GM19328 (cell line): ENCODE measurements around the gene KIF20B.

Source experiments
- ATAC-seq: cut with Tn5 transposase; IDR thresholded peaks from one replicate; pipeline ENCODE4 v1.9.1; 2021; ENCODE audit warnings: mild to moderate bottlenecking, moderate library complexity; ENCODE audit not compliant: unreplicated experiment

Gene KIF20B

DNA sequence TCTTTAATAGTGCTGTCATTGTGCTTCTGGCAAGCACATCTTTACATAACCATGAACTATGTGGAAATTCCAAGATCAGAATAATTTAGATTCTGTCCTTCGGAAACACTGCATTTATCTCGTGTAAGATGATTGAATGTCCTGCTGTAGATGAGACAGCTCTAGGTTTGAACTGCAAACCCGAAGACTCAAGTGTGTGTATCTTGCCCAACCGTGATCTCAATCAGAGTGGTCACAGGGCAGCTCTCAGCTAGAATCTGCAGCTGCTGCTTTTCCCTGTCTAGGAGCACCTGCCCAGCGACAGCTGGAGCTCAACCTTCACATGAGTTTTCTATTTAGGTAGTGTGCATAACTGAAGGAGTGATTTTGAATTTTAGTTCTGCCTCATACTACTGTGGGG is 17.5 kb upstream of the KIF20B start:
- ATAC-seq = no peak

DNA sequence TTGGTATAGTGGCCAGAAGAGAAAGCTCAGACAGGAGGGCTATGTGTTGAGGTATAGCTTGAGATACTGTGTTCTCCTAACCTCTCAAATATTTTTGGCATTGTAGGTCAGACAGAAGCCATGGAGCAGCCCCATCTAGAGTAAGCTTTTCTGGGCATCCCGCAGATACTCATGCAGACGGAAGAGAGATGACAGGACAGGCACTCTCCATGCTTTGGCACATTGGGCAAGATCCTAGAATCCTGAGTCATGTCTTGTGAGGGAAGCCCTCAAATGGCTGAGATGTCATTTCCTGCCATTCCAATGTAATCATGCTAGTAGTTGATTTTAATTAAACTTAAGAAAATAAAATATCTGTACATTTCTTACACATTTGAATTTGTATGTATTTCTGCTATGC is 16.8 kb upstream of the KIF20B start:
- no peak for ATAC-seq

DNA sequence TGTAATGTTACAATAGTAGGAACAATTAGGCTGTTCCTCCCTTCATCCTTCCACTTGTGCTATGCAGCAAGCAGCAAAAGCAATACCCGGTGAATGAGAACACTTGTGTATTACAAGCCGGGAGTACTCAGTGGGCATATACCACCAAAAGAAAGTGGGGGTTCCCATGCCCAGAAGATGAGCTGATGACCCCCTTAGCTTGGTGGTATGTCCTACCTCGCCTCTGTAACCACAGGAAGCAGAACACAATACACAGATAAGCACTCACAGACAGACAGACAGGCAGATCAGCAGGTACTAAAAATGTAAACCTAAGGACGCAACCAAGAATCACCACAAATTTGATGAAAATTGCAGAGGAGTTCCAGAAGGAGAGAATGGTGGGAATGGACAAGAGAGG is 15.5 kb upstream of the KIF20B start:
- no peak for ATAC-seq

DNA sequence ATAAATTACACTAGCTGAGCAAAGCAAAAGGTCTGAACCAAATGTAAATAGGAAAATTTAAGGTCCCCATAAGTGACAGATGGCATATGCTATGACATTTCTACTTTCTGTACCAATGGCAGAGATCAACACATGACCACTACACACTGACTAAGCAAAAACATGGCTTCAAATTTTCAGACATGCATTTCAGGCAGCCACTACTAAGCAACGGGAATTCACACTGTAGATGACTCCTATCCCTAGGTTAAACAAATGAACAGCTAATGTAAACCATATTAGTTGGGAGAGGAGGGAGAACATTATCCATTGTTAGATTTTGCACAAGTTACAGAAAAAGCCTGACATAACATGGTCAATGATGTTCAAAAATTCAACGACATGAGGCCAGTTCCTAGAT is 11.4 kb upstream of the KIF20B start:
- no peak for ATAC-seq

DNA sequence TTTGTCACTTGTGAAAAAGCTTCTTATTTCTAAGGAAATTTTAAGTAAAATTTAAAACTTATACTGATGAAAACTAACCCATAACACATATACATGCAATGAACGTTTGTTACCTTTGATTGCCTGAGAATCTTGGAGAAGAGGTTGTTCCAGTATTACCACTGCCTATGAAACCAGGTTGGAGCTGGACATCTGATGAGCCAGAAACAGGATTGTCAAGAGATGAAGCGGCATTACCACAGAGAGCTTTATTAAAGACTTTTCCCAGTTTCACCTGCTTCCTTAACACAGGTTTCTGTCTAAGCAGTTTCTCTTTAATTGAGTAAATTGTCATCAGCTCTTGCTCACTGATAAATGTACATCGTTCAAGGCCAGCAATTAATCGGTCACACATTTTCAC is 9.0 kb upstream of the KIF20B start:
- ATAC-seq = no peak

DNA sequence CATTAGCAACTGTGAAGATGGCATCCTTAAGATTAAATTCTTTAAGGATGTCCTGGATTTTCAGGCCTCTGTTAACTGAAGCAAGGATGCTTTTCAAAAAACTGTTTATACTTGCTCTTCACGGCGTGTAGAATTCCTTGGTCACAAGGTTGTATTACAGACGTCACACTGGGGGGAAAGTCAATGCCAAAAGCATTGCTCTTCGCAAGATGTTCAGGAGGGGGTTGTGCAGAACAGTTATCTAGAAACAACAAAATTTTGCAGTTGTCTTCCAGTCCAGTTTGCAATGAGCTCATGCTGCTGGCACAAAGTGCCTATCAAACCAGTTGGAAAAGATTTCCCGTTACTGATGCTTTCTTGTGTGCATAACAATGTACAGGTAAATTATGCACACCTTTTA is 8.2 kb upstream of the KIF20B start:
- no peak for ATAC-seq

DNA sequence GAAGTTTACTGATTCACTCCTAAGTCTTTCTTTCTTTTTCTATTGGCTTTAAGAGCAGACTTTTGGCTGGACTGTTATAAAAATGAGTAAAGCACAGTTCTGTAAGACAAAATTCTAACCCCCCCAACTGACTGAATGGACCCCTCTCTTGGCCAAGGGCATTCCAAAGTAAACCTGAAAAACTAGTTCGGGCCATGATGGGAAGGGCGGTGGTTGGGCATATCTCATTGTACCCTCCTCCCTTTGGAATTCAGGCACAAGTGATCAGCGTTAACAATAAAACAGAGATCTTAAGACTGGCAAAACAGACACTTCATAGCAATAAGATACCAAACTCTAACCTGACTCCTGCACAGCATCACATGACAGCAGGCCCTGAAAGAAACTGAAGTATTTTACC is 6.1 kb upstream of the KIF20B start:
- no peak for ATAC-seq

DNA sequence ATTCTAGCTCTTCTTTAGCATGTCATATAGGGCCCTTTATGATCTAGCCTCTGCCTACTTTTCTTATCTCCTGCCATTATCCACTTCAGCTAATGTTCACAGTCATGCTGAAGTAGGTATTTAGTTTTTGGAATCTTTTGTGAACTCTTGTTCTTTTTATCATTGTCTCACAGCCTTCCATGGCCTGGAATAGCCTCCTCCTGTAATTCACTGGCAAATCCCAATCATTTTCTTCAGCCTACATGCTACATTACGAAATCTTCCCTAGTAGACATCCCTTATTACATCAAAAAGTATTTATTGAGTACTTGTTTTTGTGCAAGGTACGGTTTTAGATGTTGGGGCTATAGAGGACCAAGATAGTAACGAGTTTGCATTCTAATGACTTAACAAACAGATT is 3.4 kb upstream of the KIF20B start:
- no peak for ATAC-seq

DNA sequence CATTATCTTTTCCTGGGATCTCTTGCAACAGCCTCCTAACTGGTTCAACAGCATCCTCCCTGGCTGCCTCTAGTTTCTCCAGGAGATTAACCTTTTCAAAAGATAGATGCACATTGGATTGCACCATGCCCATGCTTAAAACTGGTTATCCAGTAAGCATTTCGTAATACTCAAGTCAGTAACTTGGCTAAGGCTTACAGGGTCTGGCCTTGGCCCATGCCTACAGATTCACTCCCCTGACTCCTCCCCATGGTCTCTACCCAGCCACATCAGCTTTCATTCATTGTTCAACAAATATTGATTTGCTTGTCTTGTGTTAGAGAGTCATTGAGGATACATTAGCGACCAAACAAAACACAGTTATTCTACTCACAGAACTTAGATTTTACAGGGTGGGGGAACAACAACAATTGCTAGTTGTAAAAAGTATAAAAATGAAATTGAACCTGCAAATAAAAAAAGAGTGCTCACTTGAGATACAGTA is 1.8 kb upstream of the KIF20B start:
- ATAC-seq = no peak

DNA sequence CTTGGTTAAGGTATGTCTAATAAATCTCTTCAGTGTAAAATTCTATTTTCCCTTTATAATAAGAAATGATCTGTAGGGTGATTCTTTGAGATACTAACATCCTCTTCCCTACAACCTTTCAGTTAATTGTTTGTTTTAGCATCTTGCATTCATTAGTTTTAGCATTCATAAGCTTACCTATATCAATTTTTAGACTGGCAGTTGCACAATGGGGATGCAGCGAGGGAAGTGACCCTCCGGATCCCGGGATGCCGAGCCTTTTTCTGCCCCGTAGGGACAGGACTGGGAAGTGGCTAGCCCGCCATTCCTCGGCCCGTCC is 508 bp upstream of the KIF20B start:
- ATAC-seq = no peak

DNA sequence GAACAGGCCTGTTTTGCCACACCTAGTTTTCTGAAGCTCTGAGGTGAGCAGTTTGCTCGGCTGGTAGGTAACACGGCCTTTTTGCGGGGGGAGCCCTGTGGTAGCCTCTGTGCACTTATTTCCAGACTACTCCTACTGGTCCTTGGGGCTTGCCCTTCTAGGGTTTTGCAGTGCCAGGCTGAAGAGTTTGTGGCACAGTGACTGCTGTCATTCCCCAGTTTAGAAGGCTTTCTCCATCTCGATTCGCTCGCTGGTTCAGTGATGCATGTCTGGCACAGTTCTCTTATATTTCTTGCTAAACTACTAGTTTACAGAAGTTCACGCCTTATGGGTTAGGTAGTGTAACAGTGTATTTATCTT is 711 bp downstream of the KIF20B start:
- ATAC-seq = no peak

DNA sequence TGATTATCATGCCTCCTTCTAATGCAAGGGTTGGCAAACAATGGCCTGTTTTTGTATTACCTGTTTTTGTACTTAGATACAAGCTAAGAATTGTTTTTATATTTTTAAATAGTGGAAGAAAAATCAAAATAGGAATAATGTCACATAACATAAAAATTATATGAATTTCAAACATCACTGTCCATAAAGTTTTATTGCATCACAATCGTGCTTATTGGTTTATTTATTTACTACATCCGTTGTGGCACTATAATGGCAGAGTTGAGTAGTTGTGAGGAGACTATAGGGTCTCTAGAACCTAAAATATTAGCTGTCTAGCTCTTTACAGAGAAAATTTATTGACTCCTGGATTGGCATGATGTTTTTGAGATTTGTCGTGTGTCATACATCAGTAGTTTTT is 4.1 kb downstream of the KIF20B start:
- no peak for ATAC-seq

DNA sequence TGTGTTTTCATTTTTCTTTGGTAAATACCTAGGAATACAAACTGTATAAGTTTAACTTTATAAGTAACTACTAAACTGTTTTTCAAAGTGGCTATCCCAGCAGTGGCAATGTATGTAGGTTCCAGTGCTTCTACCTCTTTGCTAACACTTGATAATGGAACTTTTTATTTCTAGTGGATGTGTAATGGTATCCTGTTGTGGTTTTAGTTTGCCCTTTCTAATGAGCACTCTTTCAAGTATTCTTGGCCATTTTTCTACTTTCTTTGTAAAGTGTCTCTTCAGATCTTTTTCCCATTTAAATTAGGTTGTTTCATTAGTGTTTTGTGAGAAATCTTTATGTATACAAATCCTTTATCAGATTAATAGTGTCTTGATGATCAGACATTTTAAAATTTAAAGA is 4.6 kb downstream of the KIF20B start:
- no peak for ATAC-seq

DNA sequence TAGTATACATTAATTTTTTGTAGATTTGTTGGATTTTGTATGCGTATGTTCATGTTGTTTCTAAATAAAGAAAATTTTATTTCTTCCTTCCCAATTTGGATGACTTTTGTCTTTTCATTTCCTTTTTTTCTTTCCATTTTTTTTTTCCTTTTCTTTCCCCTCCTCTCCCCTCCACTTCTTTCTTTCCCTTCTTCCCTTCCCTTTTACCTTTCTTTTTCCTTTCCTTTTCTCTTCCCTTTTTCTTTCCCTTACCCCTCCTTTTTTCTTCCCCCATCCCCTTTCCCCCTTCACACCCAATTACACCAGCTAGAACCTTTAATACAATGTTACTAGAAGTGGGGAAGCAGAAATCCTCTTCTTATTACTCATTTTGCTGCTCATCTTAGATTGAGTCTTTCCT is 6.0 kb downstream of the KIF20B start:
- no peak for ATAC-seq

DNA sequence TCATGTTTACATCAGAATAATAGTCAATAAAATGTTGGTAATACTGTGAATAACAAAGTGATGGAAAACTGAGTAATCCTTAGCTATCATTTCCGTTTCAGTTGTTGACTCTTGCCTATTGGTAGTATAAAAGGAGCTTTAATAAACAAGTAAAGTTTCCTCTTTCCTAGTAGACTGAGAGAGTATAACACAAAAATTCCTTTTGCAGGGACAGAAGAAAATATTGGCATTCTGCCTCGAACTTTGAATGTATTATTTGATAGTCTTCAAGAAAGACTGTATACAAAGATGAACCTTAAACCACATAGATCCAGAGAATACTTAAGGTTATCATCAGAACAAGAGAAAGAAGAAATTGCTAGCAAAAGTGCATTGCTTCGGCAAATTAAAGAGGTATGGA is 9.4 kb downstream of the KIF20B start:
- no peak for ATAC-seq

DNA sequence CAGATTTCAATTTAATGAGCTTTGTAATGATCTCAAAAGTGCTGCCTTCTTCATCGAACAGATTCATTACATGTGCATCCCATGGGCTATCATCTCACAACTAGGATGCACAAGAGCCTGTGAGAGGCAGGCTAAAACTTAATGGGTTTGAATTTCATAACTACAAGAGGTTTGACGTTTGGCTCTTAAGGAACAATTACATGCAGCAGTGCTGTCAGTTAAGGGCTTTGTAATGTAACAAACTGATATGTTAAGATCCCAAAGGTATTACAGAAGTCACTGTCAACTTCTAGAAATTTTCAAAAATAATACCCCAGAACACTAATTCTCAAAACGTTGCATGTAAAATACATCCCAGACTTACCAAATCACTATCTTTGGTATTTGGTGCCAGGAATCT is 33.2 kb downstream of the KIF20B start:
- ATAC-seq = no peak

DNA sequence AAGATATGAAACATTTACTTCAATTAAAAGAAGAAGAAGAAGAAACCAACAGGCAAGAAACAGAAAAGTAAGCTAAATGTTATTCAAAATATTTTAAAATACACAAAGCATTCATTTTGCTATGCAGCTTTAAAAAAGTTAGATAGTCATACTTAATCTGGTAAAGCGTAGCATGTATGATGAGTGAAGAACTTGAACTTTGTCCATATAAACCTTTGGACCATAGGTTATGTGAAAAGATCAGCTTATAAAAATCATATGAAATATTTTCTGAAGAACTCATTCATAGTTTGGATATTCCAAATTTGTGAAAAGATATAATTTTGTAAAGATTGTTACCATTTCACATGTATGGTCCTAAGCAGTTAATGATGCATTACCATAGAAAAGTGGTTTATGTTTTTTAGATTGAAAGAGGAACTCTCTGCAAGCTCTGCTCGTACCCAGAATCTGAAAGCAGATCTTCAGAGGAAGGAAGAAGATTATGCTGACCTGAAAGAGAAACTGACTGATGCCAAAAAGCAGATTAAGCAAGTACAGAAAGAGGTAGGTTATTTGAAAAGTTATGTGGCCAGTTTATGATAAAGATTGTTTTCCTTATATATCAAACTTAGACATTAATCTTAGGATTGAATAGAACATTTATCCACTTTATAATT is 37.3 kb downstream of the KIF20B start:
- ATAC-seq = peak; percentile 84

DNA sequence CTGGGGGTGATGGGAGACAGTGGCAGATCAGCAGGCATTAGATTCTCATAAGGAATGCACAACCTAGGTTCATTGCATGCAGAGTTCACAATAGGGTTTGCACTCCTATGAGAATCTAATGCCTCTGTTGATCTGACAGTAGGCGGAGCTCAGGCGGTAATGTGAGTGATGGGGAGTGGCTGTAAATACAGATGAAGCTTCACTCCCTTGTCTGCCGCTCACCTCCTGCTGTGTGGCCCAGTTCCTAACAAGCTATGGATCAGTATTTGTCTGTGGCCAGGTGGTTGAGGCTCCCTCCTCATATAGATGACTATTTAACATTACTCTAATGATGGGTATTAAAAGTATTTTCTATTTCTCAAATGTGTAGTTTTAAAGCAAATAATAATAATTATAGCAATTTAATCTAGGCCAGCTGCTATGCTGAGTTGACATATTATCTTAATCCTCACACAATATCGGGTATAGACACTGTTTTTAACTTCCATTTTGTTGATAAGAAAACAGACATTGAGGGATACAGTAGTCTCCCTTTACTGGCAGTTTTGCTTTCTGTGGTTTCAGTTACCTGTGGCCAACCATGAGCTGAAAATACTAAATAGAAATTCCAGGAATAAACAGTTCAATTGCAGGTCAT is 39.9 kb downstream of the KIF20B start:
- ATAC-seq = no peak

DNA sequence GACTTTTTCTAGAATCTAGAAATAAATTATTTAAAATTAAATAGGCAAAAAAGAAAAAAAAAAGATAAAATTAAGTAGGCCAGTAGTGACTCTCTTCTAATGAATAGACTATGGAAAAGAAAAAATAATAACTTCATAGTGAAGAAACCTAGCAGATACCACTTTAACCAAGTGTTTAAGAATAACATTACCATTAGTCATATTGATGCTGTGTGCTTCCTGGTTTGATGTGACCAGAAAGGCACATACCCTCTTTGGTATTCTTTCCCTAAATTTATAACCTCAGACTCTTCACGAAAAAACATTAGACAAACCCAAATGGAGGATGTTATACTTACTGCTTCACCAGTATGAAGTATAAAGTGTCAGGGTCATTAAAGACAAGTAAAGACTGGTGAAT is 42.6 kb downstream of the KIF20B start:
- ATAC-seq = no peak

DNA sequence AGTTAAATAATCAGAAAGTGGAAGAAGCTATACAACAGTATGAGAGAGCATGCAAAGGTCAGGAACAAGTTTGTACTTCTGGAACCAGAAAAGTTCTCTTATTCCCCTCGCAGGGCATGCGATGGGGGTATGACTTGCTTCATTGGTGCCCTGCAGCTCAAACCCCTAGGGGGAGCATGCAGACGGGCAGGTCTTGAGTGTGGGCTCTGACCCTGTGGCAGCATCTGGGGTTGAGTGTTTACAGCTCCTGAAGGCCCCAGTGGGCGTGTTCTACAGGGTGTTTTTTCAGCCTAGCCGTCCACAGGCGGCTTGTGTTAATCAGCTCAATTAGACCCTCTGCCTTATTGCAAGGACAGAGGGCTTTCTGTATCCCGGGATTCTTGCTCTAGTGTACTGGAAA is 44.5 kb downstream of the KIF20B start:
- no peak for ATAC-seq

DNA sequence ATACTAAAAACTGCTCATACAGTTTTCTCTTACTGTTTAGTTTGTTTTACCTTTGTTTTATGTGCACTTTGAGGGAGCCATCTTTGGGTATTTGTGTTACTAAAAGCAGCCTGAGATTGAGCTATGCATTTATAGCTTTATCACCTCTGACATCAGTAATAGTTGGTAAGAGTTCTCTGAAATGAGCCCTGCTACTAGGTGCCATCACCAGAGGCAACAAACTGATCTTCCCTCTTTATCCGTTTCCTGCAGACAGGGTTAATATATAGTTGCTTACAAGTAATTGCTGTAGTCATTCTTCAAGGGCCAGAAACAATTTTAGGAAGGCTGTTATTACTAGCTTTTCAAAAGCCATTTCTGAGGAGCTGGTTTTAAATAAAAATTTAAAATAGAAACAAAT is 49.1 kb downstream of the KIF20B start:
- ATAC-seq = no peak

DNA sequence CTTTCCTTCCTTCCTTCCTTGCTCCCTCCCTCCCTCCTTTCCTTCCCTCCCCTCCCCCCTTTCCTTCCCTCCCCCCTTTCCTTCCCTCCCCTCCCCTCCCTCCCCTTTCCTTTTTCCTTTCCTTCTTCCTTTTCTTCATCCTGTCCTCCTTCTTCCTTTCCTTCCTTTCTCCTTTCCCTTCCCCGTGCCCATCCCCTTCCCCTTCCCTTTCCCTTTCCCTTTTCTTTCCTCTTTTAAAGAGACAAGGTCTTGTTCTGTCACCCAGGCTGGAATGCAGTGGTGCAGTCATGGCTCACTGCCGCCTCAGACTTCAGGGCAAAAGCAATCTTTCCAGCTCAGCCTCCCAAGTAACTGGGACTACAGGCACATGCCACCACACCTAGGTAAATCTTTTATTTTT is 54.0 kb downstream of the KIF20B start:
- no peak for ATAC-seq

DNA sequence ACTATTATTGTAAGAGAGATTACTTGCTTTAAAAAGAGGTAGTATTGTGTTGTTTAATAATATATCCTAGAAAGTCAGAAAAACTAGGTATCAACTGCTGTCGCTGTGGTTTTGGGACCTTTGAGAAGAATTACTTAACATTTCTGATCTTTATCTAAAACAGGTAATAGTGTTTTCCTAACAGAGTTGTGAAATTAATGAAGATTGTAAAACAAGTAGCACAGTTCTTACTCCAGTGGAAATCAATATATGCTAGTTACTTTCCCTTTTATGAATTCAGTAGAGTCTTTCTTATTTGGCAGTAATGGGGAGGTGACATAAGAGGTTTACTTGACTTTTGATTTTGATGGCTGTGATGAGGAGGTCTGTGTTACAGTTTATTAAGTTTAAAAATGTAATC is 58.1 kb downstream of the KIF20B start:
- ATAC-seq = no peak
